HepG2 (cell line): ENCODE measurements around the gene C4B. TPM values are rescaled to one million over a fixed set of nuclear protein-coding genes. Genes with fewer than 3 reads are reported as not detected.
A peak's percentile ranks its signal among the peaks of the same experiment; 100 is the strongest.

Source experiments
- CHD2 ChIP-seq: IDR thresholded peaks from 2 replicates; pipeline ENCODE4 v1.6.1; 2011; ENCODE audit warnings: low read depth, low read length, improper control_type of control experiment
- FOXJ3 ChIP-seq: sonication (generic); formaldehyde crosslinking; IDR thresholded peaks from 2 replicates; pipeline ENCODE4 v1.4.0; 2020; ENCODE audit warnings: missing genetic modification reagents, mild to moderate bottlenecking, borderline replicate concordance
- HNF4A ChIP-seq: sonication (generic); formaldehyde crosslinking; IDR thresholded peaks from 2 replicates; pipeline ENCODE4 v1.4.0; 2020; ENCODE audit warnings: missing genetic modification reagents
- ISX ChIP-seq: sonication (generic); formaldehyde crosslinking; conservative IDR thresholded peaks from 2 replicates; pipeline ENCODE4 v1.5.0; 2020; ENCODE audit warnings: missing genetic modification reagents
- KDM5B ChIP-seq: sonication (generic); formaldehyde crosslinking; IDR thresholded peaks from 2 replicates; pipeline ENCODE4 v1.4.0; 2020; ENCODE audit warnings: missing genetic modification reagents, mild to moderate bottlenecking, borderline replicate concordance
- MZF1 ChIP-seq: sonication (generic); formaldehyde crosslinking; IDR thresholded peaks from 2 replicates; pipeline ENCODE4 v1.8.1; 2023; ENCODE audit warnings: mild to moderate bottlenecking, missing genetic modification reagents, borderline replicate concordance
- NAIF1 ChIP-seq: sonication (generic); formaldehyde crosslinking; IDR thresholded peaks from 2 replicates; pipeline ENCODE4 v1.5.0; 2020; ENCODE audit warnings: mild to moderate bottlenecking, missing genetic modification reagents, borderline replicate concordance
- NFYB ChIP-seq: sonication (generic); formaldehyde crosslinking; IDR thresholded peaks from 2 replicates; pipeline ENCODE4 v1.4.0; 2020; ENCODE audit warnings: missing genetic modification reagents
- PATZ1 ChIP-seq: sonication (generic); formaldehyde crosslinking; IDR thresholded peaks from 2 replicates; pipeline ENCODE4 v1.4.0; 2020; ENCODE audit warnings: missing genetic modification reagents
- PAX8 ChIP-seq: sonication (generic); formaldehyde crosslinking; IDR thresholded peaks from 2 replicates; pipeline ENCODE4 v1.8.0; 2022; ENCODE audit warnings: mild to moderate bottlenecking, missing genetic modification reagents, borderline replicate concordance
- POLR2G ChIP-seq: fragments of 200-400 bp; formaldehyde crosslinking; IDR thresholded peaks from 2 replicates; pipeline ENCODE4 v1.6.1; 2018; ENCODE audit warnings: mild to moderate bottlenecking, low read depth, low read length, moderate library complexity
- RELA ChIP-seq: sonication (generic); formaldehyde crosslinking; IDR thresholded peaks from 2 replicates; pipeline ENCODE4 v1.4.0; 2020; ENCODE audit warnings: missing genetic modification reagents
- SMYD3 ChIP-seq: sonication (generic); formaldehyde crosslinking; IDR thresholded peaks from 2 replicates; pipeline ENCODE4 v1.8.1; 2023; ENCODE audit warnings: mild to moderate bottlenecking, missing genetic modification reagents
- STAG1 ChIP-seq: sonication (generic); formaldehyde crosslinking; IDR thresholded peaks from 2 replicates; pipeline ENCODE4 v1.4.0; 2020; ENCODE audit warnings: missing genetic modification reagents
- TBL1XR1 ChIP-seq: fragments of 150-350 bp; IDR thresholded peaks from 2 replicates; pipeline ENCODE4 v1.6.1; 2014; ENCODE audit warnings: borderline replicate concordance, low read length; ENCODE audit not compliant: partially characterized antibody
- THAP11 ChIP-seq: IDR thresholded peaks from 2 replicates; pipeline ENCODE4 v1.6.1; 2016; ENCODE audit warnings: missing biosample characterization, missing genetic modification reagents
- ZFX ChIP-seq: sonication (generic); formaldehyde crosslinking; IDR thresholded peaks from 2 replicates; pipeline ENCODE4 v1.4.0; 2020; ENCODE audit warnings: mild to moderate bottlenecking, low read depth, missing genetic modification reagents, moderate library complexity
- ZMYM2 ChIP-seq: sonication (generic); formaldehyde crosslinking; IDR thresholded peaks from 2 replicates; pipeline ENCODE4 v1.8.0; 2022; ENCODE audit warnings: mild to moderate bottlenecking, missing genetic modification reagents
- ZNF101 ChIP-seq: sonication (generic); formaldehyde crosslinking; IDR thresholded peaks from 2 replicates; pipeline ENCODE4 v1.4.0; 2020; ENCODE audit warnings: mild to moderate bottlenecking, low read depth, missing genetic modification reagents, borderline replicate concordance
- ZNF501 ChIP-seq: sonication (generic); formaldehyde crosslinking; IDR thresholded peaks from 2 replicates; pipeline ENCODE4 v1.5.1; 2020; ENCODE audit warnings: mild to moderate bottlenecking, moderate library complexity, missing genetic modification reagents
- ZNF660 ChIP-seq: sonication (generic); formaldehyde crosslinking; IDR thresholded peaks from 2 replicates; pipeline ENCODE4 v1.5.1; 2020; ENCODE audit warnings: mild to moderate bottlenecking, low read depth, missing genetic modification reagents, borderline replicate concordance
- ZNF737 ChIP-seq: sonication (generic); formaldehyde crosslinking; IDR thresholded peaks from 2 replicates; pipeline ENCODE4 v1.5.0; 2020; ENCODE audit warnings: missing genetic modification reagents, mild to moderate bottlenecking, borderline replicate concordance
- ZNF879 ChIP-seq: sonication (generic); formaldehyde crosslinking; IDR thresholded peaks from 2 replicates; pipeline ENCODE4 v1.8.1; 2023; ENCODE audit warnings: missing genetic modification reagents
- polyA plus RNA-seq, 8 experiments: library from polyadenylated mRNA; depleted of rRNA in 3 of 8; stranded (reverse) in 7 of 8; unstranded in 1 of 8; fragments of >200 nt; fragmentation: Illumina TruSeq in 4 of 8; extraction: Trizol in 4 of 8; gene quantifications; 2 replicates each; pipeline versions ENCODE4 v1.2.1 to v1.2.3, GENCODE V29; 2011 to 2016; ENCODE audit warnings: low read depth in 4 of 8, missing spikeins in 1 of 8, mixed read lengths in 1 of 8; ENCODE audit not compliant: insufficient read depth in 1 of 8
- total RNA-seq, 5 experiments: library from RNA; depleted of rRNA; stranded (reverse); fragments of >200 nt; fragmentation: Illumina TruSeq; extraction: Trizol; gene quantifications; 2 replicates each; pipeline ENCODE4 v1.2.3, GENCODE V29; 2016; ENCODE audit warnings: low read depth in 1 of 5
- TF ChIP-seq, protein P1 (sequence below): sonication (generic); formaldehyde crosslinking; IDR thresholded peaks from 2 replicates; pipeline ENCODE4 v1.5.1; 2020; ENCODE audit warnings: missing genetic modification reagents, mild to moderate bottlenecking, borderline replicate concordance
- TF ChIP-seq, protein P2 (sequence below): sonication (generic); formaldehyde crosslinking; IDR thresholded peaks from 2 replicates; pipeline ENCODE4 v1.4.0; 2020; ENCODE audit warnings: mild to moderate bottlenecking, missing genetic modification reagents
- TF ChIP-seq, protein P3 (sequence below): sonication (generic); formaldehyde crosslinking; IDR thresholded peaks from 2 replicates; pipeline ENCODE4 v1.5.1; 2020; ENCODE audit warnings: mild to moderate bottlenecking, missing genetic modification reagents, borderline replicate concordance

C4B gene
- total and polyA plus RNA-seq, 2 of the 13 experiments (the other 11 are each of a cell fraction or from before 2014, with no cell fraction given), result 167 to 538 TPM

DNA sequence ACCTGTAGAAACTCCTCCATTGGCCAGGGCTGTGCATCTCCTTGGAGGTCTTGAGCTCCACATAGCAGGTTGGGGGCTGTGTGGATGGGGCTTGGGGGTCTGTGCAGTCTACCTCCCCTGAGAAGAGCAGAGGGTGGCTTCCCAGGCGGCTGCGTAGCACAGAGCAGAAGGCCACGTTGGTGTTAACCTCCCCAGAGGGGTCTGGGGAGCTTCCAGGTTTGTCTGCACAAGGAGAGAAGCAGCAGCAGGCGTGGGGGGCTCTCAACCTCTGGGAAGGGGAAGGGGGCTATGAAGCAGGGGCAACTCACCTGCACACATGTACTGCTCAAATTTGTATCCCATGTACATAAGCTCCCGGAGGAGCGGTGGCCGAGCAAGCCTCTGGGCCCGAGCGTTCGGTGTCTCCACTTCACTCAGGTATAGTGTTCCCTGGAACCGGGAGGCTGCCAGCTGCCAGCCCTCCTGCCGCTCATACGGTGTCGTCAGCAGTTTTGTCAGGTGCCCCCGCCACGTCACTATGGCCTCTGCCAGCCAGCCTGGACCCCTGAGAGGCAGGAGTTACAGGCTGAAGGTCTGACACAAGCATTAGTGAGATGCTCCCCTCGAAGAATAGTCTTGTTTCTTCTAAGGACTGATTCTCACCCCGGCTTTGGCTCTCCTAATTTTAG is 43.9 kb upstream of the C4B start (continued):
- TF ChIP-seq MZF1 (CRISPR knock-in tag) (no peak), ZNF501 (CRISPR knock-in tag) (no peak), ZFX (CRISPR knock-in tag) (no peak), CHD2 (no peak), ZMYM2 (no peak), ZNF101 (CRISPR knock-in tag) (no peak), RELA (CRISPR knock-in tag) (no peak), ZNF737 (CRISPR knock-in tag) (no peak), HNF4A (CRISPR knock-in tag) (no peak), POLR2G (peak; percentile 10; the same call in 1 of the 2 replicates), TBL1XR1 (no peak), SMYD3 (CRISPR knock-in tag) (no peak), FOXJ3 (no peak), NFYB (CRISPR knock-in tag) (0 out of 2 replicates have a peak, but pooled peaks have one; percentile 11), PAX8 (CRISPR knock-in tag) (no peak; the same call in 1 of the 2 replicates), KDM5B (CRISPR knock-in tag) (no peak), NAIF1 (CRISPR knock-in tag) (no peak), ZNF879 (no peak), ZNF660 (CRISPR knock-in tag) (no peak), THAP11 (no peak), ISX (CRISPR knock-in tag) (no peak), STAG1 (CRISPR knock-in tag) (no peak), PATZ1 (CRISPR knock-in tag) (0 out of 2 replicates have a peak, but pooled peaks have one; percentile 4)
- TF ChIP-seq, protein P1, sequence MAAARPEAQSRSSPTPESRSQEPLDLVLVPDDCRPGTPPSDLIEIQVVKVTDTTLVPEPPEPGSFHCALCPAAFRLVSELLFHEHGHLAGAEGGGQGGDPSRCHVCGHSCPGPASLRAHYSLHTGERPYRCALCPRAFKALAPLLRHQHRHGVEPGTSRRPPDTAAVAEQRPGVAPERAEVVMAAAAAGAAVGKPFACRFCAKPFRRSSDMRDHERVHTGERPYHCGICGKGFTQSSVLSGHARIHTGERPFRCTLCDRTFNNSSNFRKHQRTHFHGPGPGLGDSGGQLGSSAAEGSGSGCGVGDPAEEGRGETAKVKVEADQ (CRISPR knock-in tag), result no peak
- TF ChIP-seq, protein P2, sequence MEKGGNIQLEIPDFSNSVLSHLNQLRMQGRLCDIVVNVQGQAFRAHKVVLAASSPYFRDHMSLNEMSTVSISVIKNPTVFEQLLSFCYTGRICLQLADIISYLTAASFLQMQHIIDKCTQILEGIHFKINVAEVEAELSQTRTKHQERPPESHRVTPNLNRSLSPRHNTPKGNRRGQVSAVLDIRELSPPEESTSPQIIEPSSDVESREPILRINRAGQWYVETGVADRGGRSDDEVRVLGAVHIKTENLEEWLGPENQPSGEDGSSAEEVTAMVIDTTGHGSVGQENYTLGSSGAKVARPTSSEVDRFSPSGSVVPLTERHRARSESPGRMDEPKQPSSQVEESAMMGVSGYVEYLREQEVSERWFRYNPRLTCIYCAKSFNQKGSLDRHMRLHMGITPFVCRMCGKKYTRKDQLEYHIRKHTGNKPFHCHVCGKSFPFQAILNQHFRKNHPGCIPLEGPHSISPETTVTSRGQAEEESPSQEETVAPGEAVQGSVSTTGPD (CRISPR knock-in tag), result no peak
- TF ChIP-seq, protein P3, sequence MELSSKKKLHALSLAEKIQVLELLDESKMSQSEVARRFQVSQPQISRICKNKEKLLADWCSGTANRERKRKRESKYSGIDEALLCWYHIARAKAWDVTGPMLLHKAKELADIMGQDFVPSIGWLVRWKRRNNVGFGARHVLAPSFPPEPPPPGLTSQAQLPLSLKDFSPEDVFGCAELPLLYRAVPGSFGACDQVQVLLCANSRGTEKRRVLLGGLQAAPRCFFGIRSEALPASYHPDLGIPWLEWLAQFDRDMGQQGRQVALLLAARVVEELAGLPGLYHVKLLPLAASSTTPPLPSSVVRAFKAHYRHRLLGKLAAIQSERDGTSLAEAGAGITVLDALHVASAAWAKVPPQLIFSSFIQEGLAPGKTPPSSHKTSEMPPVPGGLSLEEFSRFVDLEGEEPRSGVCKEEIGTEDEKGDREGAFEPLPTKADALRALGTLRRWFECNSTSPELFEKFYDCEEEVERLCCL (CRISPR knock-in tag), result no peak
